Measurements from ENCODE around the gene CMIP. TPM values are rescaled to one million over a fixed set of nuclear protein-coding genes. Genes with fewer than 3 reads are reported as not detected.
A peak's percentile ranks its signal among the peaks of the same experiment; 100 is the strongest.

Gene CMIP
- polyA plus RNA-seq, 3 donors, result 0.85 to 61.9 (median 0.93) TPM

DNA sequence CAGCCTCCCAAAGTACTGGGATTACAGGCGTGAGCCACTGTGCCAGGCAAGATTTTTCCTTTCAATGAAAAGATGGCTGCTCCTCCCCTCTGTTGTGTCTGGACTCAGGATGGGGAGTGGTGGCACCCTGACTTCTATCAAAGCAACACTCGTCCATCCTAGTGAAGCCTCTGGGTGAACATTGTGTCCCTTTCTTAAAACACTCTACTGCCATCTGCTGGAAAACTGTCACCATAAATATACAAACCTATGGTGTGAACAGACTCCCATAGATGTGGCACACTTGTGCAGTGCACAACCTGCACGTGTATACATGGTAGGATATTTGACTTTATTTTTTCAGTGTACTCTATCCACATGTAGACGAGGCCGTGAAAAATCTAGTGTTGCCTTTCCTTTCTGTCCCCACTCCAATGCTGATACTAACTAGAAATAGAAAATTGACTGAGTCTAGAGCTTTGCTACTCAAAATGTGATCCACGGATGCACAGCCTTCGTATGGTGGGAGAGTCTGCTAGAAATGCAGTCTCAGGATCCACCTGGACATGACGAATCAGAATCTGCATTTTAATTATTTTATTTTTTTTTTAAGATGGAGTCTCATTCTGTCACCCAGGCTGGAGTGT lies 278.6 kb downstream of the CMIP start:
- no peak overlapping the region for H3K27ac Mint-ChIP-seq
- peaks cover 9 to 28% (median 18%) of the 10 kb centered on the region in 7 donors for H3K9me3 Mint-ChIP-seq
- WGBS (ENCODE audit: insufficient coverage), result no CpG with 5 or more reads among the region's 8 CpGs

DNA sequence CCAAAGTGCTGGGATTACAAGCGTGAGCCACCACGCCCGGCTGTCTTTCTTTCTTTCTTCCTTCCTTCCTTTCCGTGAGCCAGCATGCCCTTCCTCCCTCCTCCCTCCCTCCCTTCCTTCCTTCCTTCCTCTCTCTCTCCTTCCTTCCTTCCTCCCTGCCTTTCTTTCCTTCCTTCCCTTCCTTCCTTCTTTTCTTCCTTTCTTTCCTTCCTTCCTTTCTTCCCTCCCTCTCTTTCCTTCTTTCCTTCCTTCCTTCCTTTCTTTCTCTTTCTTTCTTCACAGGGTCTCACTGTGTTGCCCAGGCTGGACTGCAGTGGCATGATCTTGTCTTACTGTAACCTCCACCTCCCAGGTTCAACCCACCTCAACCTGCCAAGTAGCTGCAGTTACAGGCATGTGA lies 283.8 kb downstream of the CMIP start:
- DNase-seq, result no peak
- TF ChIP-seq CTCF (IDR thresholded peaks at IDR 0.05), result no peak
- intact Hi-C loops (cut with micrococcal nuclease), result no loop called here
- H3K4me2 ChIP-seq (replicated peaks; ENCODE audit: extremely low read depth, low read length, poor library complexity, severe bottlenecking), result no peak overlapping the region
- peaks cover 10 to 14% of the 10 kb centered on the region in 2 donors for H3K4me1 ChIP-seq (ENCODE audit: control insufficient read depth in 1 of 2, insufficient read depth in 2 of 2, low read length in 2 of 2)
- peaks cover 0 to 3% of the 10 kb centered on the region in 2 donors for H3K9me3 ChIP-seq (replicated peaks in 1 of 2; ENCODE audit: control insufficient read depth in 1 of 2, insufficient read depth in 1 of 2, low read length in 2 of 2)
- no peaks in the 10 kb centered on the region for H4K20me1 ChIP-seq (ENCODE audit: insufficient read depth, low read length)
- H3K9ac ChIP-seq (ENCODE audit: insufficient read depth, low read length, poor library complexity, severe bottlenecking), result no peak overlapping the region
- peaks cover 17% of the 10 kb centered on the region for H3K4me1 Mint-ChIP-seq
- peak overlapping the region in 3 of 7 donors; percentile 20 to 83 (median 81) for H3K27ac Mint-ChIP-seq
- peaks cover 3 to 24% (median 17%) of the 10 kb centered on the region in 3 donors for H3K27me3 Mint-ChIP-seq (ENCODE audit: low read depth in 3 of 3)
- no peaks in the 10 kb centered on the region for H3K36me3 Mint-ChIP-seq
- H3K27ac ChIP-seq (ENCODE audit: low read depth in 1 of 2, low read length in 2 of 2), result no peak overlapping the region
- peaks cover 0 to 5% of the 10 kb centered on the region in 2 donors for H3K27me3 ChIP-seq (ENCODE audit: control insufficient read depth in 2 of 2, insufficient read depth in 2 of 2, low read length in 2 of 2)
- WGBS (ENCODE audit: insufficient coverage), result 44% methylated on average over 4 of the region's 4 CpGs
- peaks cover 3 to 6% (median 4%) of the 10 kb centered on the region in 7 donors for H3K9me3 Mint-ChIP-seq
- no peak overlapping the region for H2AFZ ChIP-seq (ENCODE audit: insufficient read depth, low read depth, low read length, poor library complexity, severe bottlenecking)
- H3K36me3 ChIP-seq (replicated peaks in 1 of 2; ENCODE audit: control insufficient read depth in 1 of 2, insufficient read depth in 2 of 2, low read length in 2 of 2), result no peaks in the 10 kb centered on the region
- H3K4me3 ChIP-seq (replicated peaks in 1 of 3; ENCODE audit: low read depth in 2 of 3, low read length in 3 of 3), result no peak overlapping the region
- no peak overlapping the region for H3K4me3 Mint-ChIP-seq
- H3K79me2 ChIP-seq (ENCODE audit: insufficient read depth, low read length), result no peaks in the 10 kb centered on the region

More for the DNA sequence above, 278.6 kb downstream of the CMIP start:
- intact Hi-C loops (cut with micrococcal nuclease), result loop anchor here in 1 of 2 donors (2.0 kb wide), 1 partner anchor 354 kb away; no protein-coding TSS in a partner anchor
- Mint-ChIP-seq H3K27me3 (ENCODE audit: low read depth in 3 of 3) (peaks cover 0 to 10% (median 4%) of the 10 kb centered on the region in 3 donors), H3K4me3 (no peak overlapping the region), H3K36me3 (no peaks in the 10 kb centered on the region), H3K4me1 (peaks cover 14% of the 10 kb centered on the region)
- Histone ChIP-seq H3K79me2 (ENCODE audit: insufficient read depth, low read length) (no peaks in the 10 kb centered on the region), H3K4me2 (replicated peaks; ENCODE audit: extremely low read depth, low read length, poor library complexity, severe bottlenecking) (no peak overlapping the region), H3K9me3 (replicated peaks in 1 of 2; ENCODE audit: control insufficient read depth in 1 of 2, insufficient read depth in 1 of 2, low read length in 2 of 2) (peaks cover 14 to 20% of the 10 kb centered on the region in 2 donors), H3K27me3 (ENCODE audit: control insufficient read depth in 2 of 2, insufficient read depth in 2 of 2, low read length in 2 of 2) (no peaks in the 10 kb centered on the region), H3K36me3 (replicated peaks in 1 of 2; ENCODE audit: control insufficient read depth in 1 of 2, insufficient read depth in 2 of 2, low read length in 2 of 2) (no peaks in the 10 kb centered on the region), H3K4me1 (ENCODE audit: control insufficient read depth in 1 of 2, insufficient read depth in 2 of 2, low read length in 2 of 2) (peaks cover 10% of the 10 kb centered on the region in 2 donors), H3K9ac (ENCODE audit: insufficient read depth, low read length, poor library complexity, severe bottlenecking) (no peak overlapping the region), H4K20me1 (ENCODE audit: insufficient read depth, low read length) (no peaks in the 10 kb centered on the region), H3K4me3 (replicated peaks in 1 of 3; ENCODE audit: low read depth in 2 of 3, low read length in 3 of 3) (no peak overlapping the region), H3K27ac (ENCODE audit: low read depth in 1 of 2, low read length in 2 of 2) (no peak overlapping the region), H2AFZ (ENCODE audit: insufficient read depth, low read depth, low read length, poor library complexity, severe bottlenecking) (no peak overlapping the region)
- peak; percentile 80 for TF ChIP-seq CTCF (IDR thresholded peaks at IDR 0.05)
- DNase-seq, result peak; percentile 57 to 71 (median 67)

Measured in CD14-positive monocyte (primary cell).